HepG2 (cell line): ENCODE measurements around the gene DSE.

Experiments
- BRF2 ChIP-seq: sonication (generic); formaldehyde crosslinking; IDR thresholded peaks from 2 replicates; pipeline ENCODE4 v1.8.1; 2022; ENCODE audit warnings: mild to moderate bottlenecking, missing genetic modification reagents
- HNF4G ChIP-seq, 2 experiments: sonication (generic) in 1 of 2; formaldehyde crosslinking in 1 of 2; IDR thresholded peaks; 2 replicates each; pipeline versions ENCODE4 v1.4.0 to v1.6.1; 2011 to 2020; ENCODE audit warnings: borderline replicate concordance in 2 of 2, low read depth in 2 of 2, mild to moderate bottlenecking in 2 of 2, low read length in 1 of 2, missing genetic modification reagents in 1 of 2, moderate library complexity in 1 of 2
- NFE2L2 ChIP-seq: fragments of 150-350 bp; IDR thresholded peaks from 2 replicates; pipeline ENCODE4 v1.6.1; 2014; ENCODE audit warnings: low read length
- PRDM15 ChIP-seq: sonication (generic); formaldehyde crosslinking; IDR thresholded peaks from 2 replicates; pipeline ENCODE4 v1.4.0; 2020; ENCODE audit warnings: missing genetic modification reagents
- REST ChIP-seq, 2 experiments: IDR thresholded peaks; 2 replicates each; pipeline ENCODE4 v1.6.1; 2011 to 2012; ENCODE audit warnings: low read length in 2 of 2, borderline replicate concordance in 1 of 2, low read depth in 1 of 2, mild to moderate bottlenecking in 1 of 2, moderate library complexity in 1 of 2

DNA sequence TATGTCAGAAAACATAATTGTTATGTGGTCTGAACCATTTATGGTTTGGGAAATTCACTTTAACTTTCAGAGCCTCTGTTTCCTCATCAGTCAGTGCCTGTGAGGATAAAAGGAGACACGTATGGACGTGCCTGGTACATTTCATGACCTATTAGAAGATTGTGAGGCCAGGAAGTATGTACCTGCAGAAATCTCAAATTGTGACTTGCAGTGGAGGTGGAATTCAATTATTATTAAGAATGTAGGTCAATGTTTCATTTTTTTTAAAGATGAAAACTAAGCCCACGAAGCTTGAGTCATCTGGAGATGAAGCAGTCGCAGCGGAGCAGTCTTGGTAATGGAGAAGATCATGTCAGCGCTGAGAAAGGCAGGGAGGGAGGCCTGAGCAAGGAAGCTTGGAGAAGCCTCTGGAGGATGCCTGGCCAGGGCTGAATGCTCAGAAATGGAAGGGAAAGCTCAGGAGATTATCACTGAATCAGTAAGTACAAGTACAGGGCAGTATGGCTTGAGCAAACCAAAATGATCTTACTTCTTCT lies 3.9 kb upstream of the DSE start:
- no peak for TF ChIP-seq BRF2 (CRISPR knock-in tag)
- TF ChIP-seq REST (IDR thresholded peaks at IDR 0.05; ENCODE audit: borderline replicate concordance in 1 of 2, low read depth in 1 of 2, low read length in 2 of 2): no peak
- no peak for TF ChIP-seq NFE2L2
- TF ChIP-seq HNF4G (IDR thresholded peaks at IDR 0.05; ENCODE audit: borderline replicate concordance, low read depth, low read length): no peak
- no peak for TF ChIP-seq HNF4G (CRISPR knock-in tag; IDR thresholded peaks at IDR 0.05; ENCODE audit: borderline replicate concordance, low read depth)
- TF ChIP-seq PRDM15 (CRISPR knock-in tag): no peak
